OCI-LY7 (cell line): ENCODE measurements around the gene FOXI1.

ENCODE experiments used
- CTCF ChIP-seq: fragments of 200-600 bp; sonication (generic); conservative IDR thresholded peaks from 2 replicates; pipeline ENCODE4 v1.5.1; 2014; ENCODE audit warnings: mild to moderate bottlenecking, antibody characterized with exemption, low read length, moderate library complexity, mixed read lengths
- EZH2phosphoT487 ChIP-seq: fragments of 200-600 bp; sonication (generic); IDR thresholded peaks from 2 replicates; pipeline ENCODE4 v1.6.1; 2018; ENCODE audit warnings: low read depth, borderline replicate concordance, mild to moderate bottlenecking, mixed run types, antibody characterized with exemption, low read length, moderate library complexity, mixed read lengths

- no peak for TF ChIP-seq CTCF
- TF ChIP-seq EZH2phosphoT487, result no peak
Measured at GRCh38 chr5:170108266-170108785, 2.6 kb downstream of the FOXI1 start.
